GM12801 (cell line): ENCODE data around the gene PGC.

ENCODE experiments used
- TF ChIP-seq, protein P1 (sequence below): IDR thresholded peaks from one replicate; pipeline ENCODE4 v1.5.1; 2011; ENCODE audit warnings: control low read depth; ENCODE audit not compliant: insufficient read length; ENCODE audit errors: extremely low read depth

PGC gene

DNA sequence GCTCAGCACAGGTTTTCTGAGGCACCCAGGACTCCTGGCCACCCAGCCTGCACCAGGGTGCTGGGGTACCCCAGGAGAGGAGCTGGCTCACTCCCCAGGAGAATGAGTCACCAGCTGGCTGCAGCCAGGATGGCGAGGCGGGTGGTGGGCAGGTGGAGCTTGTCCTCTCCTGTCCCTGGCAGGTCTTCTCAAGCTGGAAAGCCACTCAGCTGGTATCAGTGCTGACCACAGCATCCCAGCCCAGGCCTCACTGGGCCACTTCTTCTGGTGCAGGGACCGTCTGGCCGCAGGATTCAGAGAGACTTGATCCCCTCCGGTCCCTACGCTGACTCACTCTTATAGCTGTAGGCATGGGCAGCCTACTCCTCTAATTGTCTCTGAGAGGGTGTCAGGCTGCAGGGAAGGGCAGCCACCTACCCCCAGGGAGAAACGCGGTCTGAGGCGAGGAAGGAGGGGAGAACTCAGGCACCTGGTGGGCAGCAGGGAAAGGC, 34.0 kb downstream of the PGC start:
- TF ChIP-seq, protein P1, sequence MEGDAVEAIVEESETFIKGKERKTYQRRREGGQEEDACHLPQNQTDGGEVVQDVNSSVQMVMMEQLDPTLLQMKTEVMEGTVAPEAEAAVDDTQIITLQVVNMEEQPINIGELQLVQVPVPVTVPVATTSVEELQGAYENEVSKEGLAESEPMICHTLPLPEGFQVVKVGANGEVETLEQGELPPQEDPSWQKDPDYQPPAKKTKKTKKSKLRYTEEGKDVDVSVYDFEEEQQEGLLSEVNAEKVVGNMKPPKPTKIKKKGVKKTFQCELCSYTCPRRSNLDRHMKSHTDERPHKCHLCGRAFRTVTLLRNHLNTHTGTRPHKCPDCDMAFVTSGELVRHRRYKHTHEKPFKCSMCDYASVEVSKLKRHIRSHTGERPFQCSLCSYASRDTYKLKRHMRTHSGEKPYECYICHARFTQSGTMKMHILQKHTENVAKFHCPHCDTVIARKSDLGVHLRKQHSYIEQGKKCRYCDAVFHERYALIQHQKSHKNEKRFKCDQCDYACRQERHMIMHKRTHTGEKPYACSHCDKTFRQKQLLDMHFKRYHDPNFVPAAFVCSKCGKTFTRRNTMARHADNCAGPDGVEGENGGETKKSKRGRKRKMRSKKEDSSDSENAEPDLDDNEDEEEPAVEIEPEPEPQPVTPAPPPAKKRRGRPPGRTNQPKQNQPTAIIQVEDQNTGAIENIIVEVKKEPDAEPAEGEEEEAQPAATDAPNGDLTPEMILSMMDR: no peak

DNA sequence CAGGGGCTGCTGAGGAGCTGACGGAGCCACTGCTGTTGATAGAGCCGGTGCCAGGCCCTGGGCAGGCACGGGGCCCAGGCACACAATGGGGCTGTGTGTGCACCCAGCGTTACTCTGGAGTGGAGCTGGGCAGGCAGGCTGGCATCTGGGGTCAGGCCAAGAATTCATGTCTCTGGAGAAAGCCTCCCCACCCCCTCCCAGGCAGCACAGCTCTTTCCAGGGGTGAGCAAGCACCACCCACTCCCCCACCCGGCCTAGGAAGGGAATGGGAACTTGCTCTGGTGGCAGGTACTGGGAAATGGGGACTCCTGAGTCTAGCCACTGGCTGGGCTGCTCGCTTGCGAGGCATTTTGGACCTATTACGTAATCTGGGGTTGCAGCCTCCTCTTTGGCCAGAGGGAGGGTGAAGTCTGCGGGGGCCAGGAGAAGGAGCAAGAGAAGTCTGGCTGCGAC, 34.5 kb downstream of the PGC start:
- TF ChIP-seq, protein P1: no peak

DNA sequence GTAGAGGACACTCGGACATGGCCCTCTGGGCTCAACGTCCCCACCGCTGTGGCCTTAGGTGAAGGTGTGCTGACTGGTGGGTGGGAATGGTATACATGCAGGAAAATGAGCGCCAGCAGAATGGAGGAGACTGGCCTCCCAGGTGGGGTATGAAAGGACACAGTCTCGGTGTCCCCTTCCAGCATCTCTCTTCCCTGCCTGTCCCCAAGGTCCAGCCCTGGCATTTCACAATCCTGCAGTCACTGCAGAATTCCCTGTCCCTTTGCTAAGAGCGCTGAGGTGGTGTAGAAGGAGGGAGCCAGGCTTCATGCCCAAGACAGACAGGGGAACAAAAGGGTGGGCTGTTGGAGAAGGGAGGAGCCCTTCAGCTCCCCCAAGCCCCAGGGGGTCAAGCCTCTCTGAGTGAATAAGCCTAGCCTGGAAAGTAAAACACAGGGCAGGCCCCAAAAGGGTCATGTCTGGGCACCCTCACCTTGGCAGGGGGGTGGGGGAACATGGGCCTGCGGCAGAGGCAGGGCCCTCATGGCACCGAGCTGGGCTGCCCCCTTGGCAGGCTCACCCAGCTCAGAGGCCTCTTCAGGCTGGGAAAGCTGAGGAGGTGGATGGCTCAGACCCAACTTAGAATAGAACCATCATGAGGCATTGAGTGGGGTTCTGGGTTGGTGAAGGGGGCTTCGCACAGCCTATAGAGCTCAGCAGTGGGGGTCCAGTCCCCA, 35.7 kb downstream of the PGC start:
- TF ChIP-seq, protein P1: no peak

DNA sequence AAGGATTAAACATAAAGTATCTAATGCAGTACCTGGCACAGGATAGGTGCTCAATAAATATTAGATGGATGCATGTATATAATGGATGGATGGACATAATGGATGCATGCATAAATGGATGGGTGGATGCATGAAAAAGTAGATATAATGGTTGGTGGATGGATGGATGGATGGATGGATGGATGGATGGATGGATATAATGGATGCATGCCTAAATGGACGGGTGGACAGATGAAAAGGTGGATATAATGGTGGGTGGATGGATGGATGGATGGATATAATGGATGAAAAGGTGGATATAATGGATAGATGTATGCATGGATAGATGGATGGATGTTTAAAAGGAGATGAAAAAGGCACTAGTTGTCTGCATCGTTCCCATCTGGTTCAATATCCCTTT, 37.8 kb downstream of the PGC start:
- TF ChIP-seq, protein P1: no peak

DNA sequence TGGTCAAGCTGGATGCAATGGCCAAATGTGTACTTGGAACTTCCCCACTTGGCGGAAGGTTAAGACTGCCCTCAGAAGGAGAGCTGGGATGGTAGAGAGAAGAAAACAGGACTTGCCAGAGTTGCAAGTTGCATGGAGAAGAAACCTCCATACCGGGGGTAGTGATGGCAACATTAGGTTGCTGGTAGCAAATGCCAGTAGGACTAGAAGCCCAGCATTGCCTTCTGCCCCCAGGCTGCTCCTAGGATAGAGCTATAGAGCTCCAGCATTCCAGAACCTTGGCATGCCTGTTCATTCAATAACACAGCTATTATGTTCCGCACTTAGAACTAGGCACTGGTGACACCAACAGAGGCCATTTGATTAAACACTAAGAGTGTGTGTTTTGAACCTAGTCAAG, 38.3 kb downstream of the PGC start:
- TF ChIP-seq, protein P1: no peak

DNA sequence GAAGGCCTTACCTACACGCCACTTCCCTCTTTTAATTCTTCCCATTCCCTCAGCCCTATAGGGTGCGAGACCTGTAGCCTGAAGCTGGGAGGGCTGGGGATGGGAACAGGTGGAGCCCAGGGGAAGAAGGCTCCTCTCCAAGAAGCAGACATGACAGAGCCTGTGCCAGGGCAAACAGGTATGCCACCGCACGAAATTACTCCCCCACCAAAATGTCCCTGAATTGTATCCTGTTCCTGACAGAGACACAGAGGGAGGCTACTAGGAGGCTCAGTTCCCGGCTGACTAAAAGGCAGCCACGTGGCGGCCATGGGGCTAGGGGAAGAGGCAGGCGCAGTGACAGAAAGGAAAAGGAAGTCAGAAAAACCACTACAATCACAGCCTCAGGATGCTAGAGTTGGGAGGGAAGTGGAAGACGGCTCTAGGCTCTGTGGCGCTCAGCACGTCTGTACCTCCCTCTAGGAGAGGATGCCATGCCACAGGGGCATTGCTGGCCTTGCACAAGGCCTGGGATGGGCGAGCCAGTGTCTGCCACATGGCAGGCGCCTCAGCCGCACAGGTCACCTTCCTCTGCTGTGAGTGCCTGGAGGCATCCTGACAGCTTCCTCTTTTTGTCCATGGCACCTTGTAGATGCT, 39.5 kb downstream of the PGC start:
- TF ChIP-seq, protein P1: no peak

DNA sequence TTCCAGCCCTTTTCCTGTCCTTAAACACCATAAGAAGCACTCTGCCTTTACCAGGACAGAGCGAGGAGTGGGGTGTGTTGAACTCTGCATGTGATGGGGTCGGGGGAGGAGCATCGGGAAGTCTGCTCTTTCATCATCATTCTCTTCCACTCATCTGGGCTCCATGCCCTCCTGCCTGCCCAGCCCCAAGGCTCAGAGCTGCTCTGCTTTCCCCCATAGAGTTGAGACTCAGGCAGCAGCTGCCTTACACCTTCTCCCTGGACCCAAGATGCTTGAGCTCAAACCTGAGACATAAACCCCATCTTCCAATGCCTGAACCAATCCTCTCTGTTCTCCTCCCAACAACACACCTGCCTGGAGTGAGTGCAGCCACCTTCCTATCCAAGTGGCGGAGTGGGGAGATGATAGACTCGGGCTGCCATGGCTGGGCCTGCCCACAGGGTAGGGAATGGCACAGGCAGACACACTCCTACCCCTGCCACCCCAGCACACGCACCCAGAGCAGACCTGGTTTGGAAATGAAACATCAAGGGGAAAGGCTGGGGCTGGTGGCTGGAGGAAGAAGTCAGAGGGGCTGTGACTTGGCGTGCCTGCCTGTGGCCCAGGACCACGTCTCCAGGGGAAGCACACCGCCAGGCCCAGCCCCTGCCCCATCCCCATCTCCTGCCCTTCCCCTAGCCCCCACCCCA, 40.2 kb downstream of the PGC start:
- TF ChIP-seq, protein P1: no peak
